GM18519 (cell line): Measurements from ENCODE around the gene AKT3.
"Not testable (repeated sequence)": the region's sequence is repeated elsewhere in the genome, so short reads cannot be mapped to it uniquely, and the experiment has no call there.

Experiments
- ATAC-seq: cut with Tn5 transposase; IDR thresholded peaks from one replicate; pipeline ENCODE4 v1.9.1; 2021; ENCODE audit warnings: mild to moderate bottlenecking, moderate library complexity; ENCODE audit not compliant: unreplicated experiment, low FRiP score

AKT3 gene

GRCh38 chr1:243712941-243713340 lies 137.1 kb downstream of the AKT3 start:
- no peak for ATAC-seq

- ATAC-seq = no peak
Measured at GRCh38 chr1:243712242-243712641, 137.8 kb downstream of the AKT3 start.

GRCh38 chr1:243710467-243710866 lies 139.6 kb downstream of the AKT3 start:
- no peak for ATAC-seq

DNA sequence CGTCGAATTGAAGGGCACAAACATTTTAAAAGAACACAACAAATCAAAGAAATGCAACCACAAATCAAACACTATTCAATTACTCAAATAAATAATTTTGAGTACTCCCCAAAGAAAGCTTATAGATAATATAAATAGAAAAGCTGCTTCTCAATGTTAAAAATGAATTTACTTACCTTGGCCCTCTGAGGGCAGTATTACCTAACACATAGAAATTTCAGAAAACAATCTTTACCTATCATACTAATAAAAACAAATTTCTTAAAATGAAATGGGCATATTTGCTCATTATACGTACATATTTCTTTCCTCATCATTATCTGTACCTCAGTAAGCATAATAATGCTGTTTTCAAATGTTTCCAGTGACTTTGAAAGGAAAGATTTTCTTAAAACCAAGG lies 141.8 kb downstream of the AKT3 start:
- no peak for ATAC-seq

DNA sequence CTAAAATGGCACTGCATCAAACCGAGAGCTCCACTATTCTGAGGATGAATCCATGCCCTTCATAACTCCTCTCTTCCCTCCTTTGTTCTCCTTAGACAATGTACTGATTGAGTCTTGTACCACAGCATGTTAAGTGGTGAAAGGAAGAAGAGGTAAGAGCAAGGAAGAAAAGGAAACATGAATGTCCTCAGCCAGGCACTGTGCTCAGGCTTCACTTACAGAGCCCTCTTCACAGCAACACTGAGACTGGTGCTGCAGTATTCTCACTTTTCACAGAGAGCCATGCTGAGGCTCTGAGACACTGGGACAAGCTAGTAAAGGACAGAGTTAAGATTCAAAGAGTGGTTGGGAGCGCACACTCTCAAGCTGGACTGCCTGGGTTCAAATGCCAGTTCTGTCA lies 143.5 kb downstream of the AKT3 start:
- ATAC-seq = no peak

DNA sequence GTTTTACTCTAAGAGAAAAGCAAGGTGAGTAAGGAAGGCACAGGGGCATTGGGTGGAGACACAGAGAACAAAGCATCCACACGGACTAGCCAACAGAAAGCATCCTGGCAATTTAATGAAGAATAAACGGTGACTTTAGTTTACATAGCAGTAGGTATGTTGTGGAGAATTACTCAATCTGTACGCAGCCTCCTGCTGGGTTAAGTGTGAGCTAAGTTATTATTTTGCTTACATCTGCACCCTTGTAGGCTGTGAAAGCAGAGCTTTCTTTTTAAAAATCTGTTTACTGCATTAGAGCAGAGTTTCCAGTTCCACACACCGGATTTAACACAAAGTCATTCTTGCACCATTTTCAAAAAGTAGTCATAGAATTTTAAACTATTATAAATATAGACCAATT lies 144.5 kb downstream of the AKT3 start:
- no peak for ATAC-seq

DNA sequence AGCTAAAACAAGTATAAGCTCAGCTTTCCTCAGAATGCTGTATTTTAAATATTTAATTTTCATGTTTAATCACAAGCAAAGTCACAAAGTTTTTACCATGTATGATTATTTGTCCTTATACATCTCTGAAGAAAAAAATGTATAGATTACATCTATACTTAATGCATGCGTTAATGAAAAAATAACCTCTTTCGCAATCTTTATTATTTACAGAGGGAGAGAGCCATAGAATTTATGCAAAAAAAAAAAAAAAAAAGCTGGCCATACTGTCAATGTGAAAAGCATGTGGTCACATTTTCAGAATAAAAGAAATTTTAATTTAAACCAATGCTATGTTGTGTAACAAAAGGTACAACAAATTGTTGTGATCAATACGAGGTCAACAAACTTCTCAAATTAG lies 148.2 kb downstream of the AKT3 start:
- no peak for ATAC-seq

DNA sequence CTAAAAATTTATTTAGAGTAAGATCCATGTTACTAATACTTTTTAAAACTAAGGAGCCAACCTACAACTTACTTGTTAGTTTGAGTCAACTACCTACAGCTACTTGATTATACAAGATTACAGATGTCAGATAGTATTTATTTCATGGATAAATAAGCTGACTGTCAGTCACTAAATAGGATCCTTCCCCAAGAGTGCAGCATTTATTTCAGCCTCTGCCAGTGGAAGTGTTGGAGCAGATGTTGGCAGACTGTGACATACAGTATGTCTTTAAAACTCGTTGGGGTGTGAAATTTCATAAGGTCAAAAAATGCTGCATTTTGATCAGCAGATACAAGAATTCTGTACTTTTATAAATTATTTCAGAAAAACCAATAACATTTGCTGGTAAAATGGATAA lies 156.2 kb downstream of the AKT3 start:
- ATAC-seq = no peak

GRCh38 chr1:243686159-243686558 lies 163.9 kb downstream of the AKT3 start:
- no peak for ATAC-seq

DNA sequence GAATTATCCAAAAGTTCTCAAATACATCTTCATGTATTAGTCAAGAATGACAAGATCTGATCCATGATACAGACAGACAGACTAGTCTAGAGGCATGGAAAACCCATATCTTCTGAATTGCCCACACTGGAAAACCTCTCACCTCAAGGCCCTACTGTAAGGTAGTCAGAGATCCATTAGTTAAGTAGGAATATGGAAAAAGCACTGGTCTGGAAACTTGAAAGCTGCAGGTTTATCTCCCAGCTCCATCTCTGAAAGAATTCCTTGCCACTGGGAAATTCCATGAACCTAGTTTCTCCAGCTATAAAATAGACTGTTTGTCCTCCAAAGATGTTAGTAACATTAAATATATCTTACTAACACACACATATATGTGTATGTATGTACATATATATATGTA lies 169.2 kb downstream of the AKT3 start:
- ATAC-seq = no peak

- ATAC-seq = no peak
Measured at GRCh38 chr1:243672539-243673074, 177.4 kb downstream of the AKT3 start.

DNA sequence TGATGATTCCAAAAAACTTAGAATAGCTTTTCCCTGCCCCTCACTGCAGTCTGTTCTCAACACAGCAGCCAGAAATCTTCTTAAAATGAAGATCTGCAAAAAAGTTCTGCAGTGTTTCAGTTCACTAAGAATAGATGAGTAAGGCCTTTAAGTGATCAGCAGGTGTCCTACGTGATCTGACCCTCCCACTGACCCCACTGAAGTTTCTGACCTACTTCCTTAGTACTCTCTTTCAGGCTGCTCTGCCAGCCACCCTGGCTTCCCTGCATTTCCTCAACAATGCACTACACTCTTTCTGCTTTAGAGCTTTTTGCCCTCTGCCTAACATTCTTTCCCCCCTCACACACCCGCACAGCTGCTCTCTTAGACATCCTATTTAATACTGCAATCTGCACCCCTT lies 182.5 kb downstream of the AKT3 start:
- no peak for ATAC-seq

DNA sequence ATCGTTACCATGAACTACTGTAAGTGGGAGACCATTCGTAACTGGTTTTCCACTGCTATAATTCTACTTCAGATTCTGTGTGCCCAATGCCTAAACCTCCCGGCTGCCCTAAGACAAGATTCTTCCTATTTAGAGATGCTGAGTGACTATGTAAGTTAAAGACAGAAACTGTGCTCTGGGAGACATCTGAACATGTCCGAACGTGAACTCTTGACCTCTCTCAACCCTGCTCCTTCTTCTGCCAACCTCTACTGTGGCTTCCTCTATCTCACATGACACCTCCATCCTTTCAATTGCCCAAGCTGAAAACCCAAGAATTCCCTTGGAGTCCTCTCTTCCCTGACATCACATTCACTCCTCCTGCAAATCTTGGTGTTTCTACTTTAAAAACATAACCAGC lies 182.9 kb downstream of the AKT3 start:
- ATAC-seq = no peak

- ATAC-seq = no peak
Measured at GRCh38 chr1:243663651-243664050, 186.4 kb downstream of the AKT3 start.

DNA sequence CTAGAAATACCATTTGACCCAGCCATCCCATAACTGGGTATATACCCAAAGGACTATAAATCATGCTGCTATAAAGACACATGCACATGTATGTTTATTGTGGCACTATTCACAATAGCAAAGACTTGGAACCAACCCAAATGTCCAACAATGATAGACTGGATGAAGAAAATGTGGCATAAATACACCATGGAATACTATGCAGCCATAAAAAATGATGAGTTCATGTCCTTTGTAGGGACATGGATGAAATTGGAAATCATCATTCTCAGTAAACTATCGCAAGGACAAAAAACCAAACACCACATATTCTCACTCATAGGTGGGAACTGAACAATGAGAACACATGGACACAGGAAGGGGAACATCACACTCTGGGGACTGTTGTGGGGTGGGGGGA lies 187.9 kb downstream of the AKT3 start:
- not testable (repeated sequence) for ATAC-seq

DNA sequence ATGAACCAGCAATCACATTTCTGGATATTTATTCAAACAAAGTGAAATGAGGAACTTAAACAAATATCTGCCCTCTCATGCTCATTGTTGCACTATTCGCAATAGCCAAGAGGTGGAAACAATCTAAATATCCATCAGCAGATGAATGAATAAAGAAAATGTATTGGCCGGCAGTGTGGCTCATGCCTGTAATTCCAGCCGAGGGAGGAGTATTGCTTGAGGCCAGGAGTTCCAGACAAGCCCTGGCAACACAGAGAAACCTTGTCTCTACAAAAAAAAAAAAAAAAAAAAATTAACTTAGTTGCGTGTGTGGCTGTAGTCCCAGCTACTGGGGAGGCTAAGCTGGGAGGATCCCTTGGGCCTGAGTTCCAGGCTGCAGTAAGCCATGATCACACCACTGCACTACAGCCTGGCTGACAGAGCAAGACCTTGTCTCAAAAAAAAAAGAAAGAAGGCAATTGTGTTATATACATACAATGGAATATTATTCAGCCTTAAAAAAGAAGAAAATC lies 191.4 kb downstream of the AKT3 start:
- ATAC-seq = no peak

DNA sequence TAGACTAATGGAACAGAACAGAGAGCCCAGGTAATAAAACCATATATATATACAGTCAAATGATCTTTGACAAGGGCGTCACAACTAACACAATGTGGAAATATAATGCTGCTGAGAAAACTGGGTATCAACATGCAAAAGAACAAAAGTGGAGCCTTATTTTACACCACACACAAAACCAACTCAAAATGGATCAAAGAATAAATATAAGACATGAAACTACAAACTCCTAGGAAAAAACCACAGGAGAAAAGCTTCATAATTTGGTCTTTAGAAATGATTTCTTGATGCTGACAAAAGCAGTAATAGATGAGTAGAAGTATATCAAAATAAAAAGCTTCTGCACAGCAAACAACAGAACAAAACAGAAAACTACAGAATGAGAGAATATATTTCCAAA lies 192.2 kb downstream of the AKT3 start:
- ATAC-seq = no peak

GRCh38 chr1:243649530-243649929 lies 200.5 kb downstream of the AKT3 start:
- not testable (repeated sequence) for ATAC-seq

- no peak for ATAC-seq
Measured at GRCh38 chr1:243646841-243647240, 203.2 kb downstream of the AKT3 start.

- no peak for ATAC-seq
Measured at GRCh38 chr1:243645281-243645680, 204.8 kb downstream of the AKT3 start.

GRCh38 chr1:243642936-243643335 lies 207.1 kb downstream of the AKT3 start:
- ATAC-seq = no peak

DNA sequence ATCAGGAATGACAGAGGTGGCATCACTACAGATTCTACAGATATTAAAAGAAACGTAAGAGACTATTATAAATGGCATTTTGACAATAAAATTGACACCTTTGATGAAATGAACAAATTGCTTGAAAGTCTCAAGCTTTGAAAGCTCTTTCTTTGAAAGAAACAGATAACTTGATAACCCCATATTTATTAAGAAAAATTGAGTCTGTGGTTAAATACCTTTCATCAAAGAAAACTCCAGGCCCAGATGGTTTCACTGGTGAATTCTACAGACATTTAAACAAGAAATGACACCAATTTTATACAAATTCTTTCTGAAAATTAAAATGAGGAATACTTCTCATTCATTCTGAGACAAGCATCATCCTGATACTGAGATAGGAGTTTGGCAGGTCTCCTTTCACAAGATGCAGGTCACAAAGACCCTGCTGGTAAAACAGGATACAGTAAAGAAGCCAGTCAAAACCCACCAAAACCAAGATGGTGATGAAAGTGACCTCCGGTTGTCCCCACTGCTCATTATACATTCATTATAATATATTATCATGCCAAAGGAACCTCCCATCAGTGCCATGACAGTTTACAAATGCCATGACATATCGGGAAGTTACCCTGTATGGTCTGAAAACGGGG lies 210.9 kb downstream of the AKT3 start:
- ATAC-seq = no peak

DNA sequence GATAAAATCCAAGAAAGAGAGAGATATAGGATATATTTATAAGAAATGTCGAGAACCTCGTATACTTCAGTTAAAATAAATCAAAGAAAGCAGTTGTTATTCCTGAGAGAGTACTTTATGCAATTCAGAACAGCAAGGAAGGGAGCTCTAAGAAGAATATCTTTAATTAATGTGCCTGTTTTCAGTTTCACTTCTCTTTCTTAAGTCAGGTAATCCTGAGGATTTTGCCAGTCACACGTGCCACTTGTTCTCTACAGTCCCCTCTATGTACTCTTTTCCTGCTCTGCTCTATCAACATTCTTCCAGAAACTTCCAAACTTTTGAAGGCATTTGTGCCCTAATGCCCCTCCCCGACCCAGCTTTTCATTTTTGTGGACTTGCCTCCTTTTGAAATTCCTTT lies 211.9 kb downstream of the AKT3 start:
- no peak for ATAC-seq
